Activated CD8-positive, alpha-beta memory T cell treated with anti-CD3 and anti-CD28 coated beads, Interleukin-2, amount 10 ng/mL, durations not matched to agents 7 days and 5 days (primary cell): ENCODE results near the gene RSPH6A. TPM values are rescaled to one million over a fixed set of nuclear protein-coding genes. Genes with fewer than 3 reads are reported as not detected.
"Not testable (repeated sequence)": the region's sequence is repeated elsewhere in the genome, so short reads cannot be mapped to it uniquely, and the experiment has no call there.

Source experiments
- ATAC-seq: fragments of 150-1000 bp; cut with Tn5 transposase; one replicate; pipeline ENCODE4 v1.10.0; 2021; ENCODE audit warnings: moderate library complexity
- CTCF ChIA-PET: fragments of 350-600 bp; sonication (Branson Sonifier 250); formaldehyde crosslinking; loops from one replicate; lab custom pipeline; 2021; ENCODE audit warnings: antibody characterized with exemption; lab: Charles Lee
- DNase-seq: peaks from one replicate; pipeline ENCODE4 v3.0.0-alpha.2; 2020
- H3K27ac Mint-ChIP-seq: one replicate; pipeline ENCODE4 v1.8.0; 2021; ENCODE audit warnings: mild to moderate bottlenecking, mixed read lengths
- H3K27me3 Mint-ChIP-seq: one replicate; pipeline ENCODE4 v1.8.0; 2021; ENCODE audit warnings: mixed read lengths
- H3K36me3 Mint-ChIP-seq: one replicate; pipeline ENCODE4 v1.8.0; 2021; ENCODE audit warnings: mild to moderate bottlenecking, mixed read lengths
- H3K4me1 Mint-ChIP-seq: one replicate; pipeline ENCODE4 v1.8.0; 2021; ENCODE audit warnings: mixed read lengths
- H3K4me3 Mint-ChIP-seq: one replicate; pipeline ENCODE4 v1.8.0; 2021; ENCODE audit warnings: mild to moderate bottlenecking, moderate library complexity, mixed read lengths
- H3K9me3 Mint-ChIP-seq: one replicate; pipeline ENCODE4 v1.8.0; 2022; ENCODE audit warnings: low read depth, mixed read lengths
- total RNA-seq, 2 experiments: library from RNA; stranded (reverse); gene quantifications; one replicate each; pipeline ENCODE4 v1.2.3, GENCODE V29; 2021

Gene RSPH6A
- total RNA-seq, 2 experiments from 2014 or later, result 0.19 to 0.23 TPM

DNA sequence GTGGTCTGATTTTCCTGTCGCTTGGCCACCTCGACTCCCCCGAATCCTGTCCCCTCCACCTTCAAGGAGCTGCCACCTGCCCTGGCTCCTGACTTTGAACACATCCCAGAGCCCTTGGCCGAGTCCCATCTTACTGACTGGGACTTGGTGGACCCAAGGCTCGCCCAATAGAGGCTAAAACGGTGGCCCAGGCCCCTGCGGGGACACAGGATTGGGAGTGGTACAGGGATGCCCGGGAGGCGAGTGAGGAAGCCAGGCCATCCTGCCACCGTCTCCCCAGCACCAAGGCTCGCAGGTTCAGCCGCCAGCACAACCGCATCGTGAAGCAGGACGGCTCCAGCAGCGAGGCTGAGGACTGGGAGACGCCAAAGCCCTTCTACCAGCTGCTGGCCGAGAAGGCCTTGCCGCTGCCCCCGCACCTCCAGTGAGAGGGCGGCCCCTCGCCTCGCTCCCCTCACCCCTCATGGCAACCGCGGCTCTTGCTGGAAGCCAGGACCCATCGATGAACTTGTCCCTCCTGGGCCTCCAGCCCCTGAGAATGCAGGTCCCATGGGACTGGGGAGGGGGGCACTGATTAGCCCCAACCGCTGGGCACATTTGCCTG, 51.3 kb downstream of the RSPH6A start:
- ATAC-seq (no peak), DNase-seq (no peak)
- Mint-ChIP-seq H3K4me3 (no peak overlapping the region), H3K36me3 (no peaks in the 10 kb centered on the region), H3K27ac (no peak overlapping the region), H3K27me3 (peaks cover 21% of the 10 kb centered on the region), H3K9me3 (no peaks in the 10 kb centered on the region), H3K4me1 (no peaks in the 10 kb centered on the region)
- CTCF ChIA-PET, result interaction anchor here (1.9 kb wide), 1 partner anchor 53 kb away, joined by 9 read pairs; no protein-coding TSS in a partner anchor

DNA sequence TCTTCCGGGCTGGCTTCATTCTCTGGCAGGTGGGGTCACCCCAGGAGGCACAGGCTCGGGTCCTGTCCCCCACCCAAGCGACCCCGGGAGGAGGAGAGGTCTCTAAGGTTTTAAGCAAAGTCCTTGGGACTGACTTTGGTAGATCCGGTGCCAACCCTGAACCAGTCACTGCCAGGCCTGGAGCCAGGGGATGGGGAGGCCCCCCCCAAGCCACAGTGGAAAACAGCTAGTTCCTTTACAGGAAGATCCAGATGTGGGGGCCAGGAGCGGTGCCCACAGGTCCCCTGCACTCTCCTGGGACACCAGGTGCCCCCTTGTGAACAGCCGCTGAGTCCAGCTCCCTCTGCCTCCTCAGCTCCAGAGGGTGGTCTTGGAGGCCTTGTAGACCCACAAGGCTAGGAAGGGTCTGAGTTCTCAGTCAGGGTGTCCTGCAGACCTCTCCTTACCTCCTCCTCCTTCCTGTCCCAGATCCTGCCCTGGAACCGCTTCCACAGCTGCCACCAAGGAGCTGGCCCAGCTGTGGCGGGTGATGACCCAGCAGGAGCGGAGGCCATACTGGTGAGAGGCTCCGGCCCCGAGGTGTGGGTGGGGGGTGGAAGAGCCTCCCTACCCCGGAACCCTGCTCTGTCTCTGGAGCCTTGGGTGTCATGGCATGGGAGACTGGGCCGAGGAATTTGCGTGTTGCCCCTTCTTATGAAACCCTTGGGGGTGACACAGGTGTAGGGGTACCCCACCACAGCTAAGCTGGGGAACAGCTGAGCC, 52.1 kb downstream of the RSPH6A start:
- Mint-ChIP-seq H3K36me3 (no peaks in the 10 kb centered on the region), H3K4me3 (no peak overlapping the region), H3K4me1 (no peaks in the 10 kb centered on the region), H3K27ac (no peak overlapping the region), H3K9me3 (no peaks in the 10 kb centered on the region), H3K27me3 (peaks cover 20% of the 10 kb centered on the region)
- CTCF ChIA-PET, result interaction anchor here (1.0 to 1.9 kb wide), 2 partner anchors 29 to 54 kb away, joined by 3 to 9 read pairs; partner anchors contain the start of gene DMWD
- no peak for ATAC-seq
- DNase-seq, result no peak

- CTCF ChIA-PET, result interaction anchor here (2.4 kb wide), 1 partner anchor 8 kb away, joined by 10 read pairs; the partner anchor contains the start of gene SIX5
- DNase-seq (no peak), ATAC-seq (no peak)
- no peak overlapping the region for H3K27ac Mint-ChIP-seq
- no peak overlapping the region for H3K4me3 Mint-ChIP-seq
- no peaks in the 10 kb centered on the region for H3K4me1 Mint-ChIP-seq
- H3K9me3 Mint-ChIP-seq, result no peaks in the 10 kb centered on the region
- H3K27me3 Mint-ChIP-seq, result peaks cover 11% of the 10 kb centered on the region
- H3K36me3 Mint-ChIP-seq, result no peaks in the 10 kb centered on the region
Measured at GRCh38 chr19:45761714-45762113, 53.4 kb downstream of the RSPH6A start.

DNA sequence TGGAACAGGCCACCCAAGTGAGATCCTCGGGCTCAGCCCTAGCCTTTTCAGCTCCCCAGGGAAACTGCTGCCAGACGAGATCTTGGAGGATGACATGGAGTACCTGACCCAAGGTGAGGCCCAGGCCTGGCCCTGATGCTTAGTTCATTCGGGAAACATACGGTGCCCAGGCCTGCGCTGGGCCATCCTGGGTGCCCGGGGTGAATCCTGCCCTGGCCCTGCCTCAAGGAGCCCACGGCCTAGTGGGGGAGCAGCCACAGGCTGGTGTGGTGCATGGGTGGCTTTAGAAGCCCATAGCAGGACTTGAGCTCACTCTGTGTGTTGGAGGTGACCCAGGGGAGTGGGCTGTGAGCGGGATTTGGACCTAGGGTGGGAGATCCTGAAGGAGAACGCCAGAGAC, 56.2 kb downstream of the RSPH6A start:
- Mint-ChIP-seq H3K36me3 (no peaks in the 10 kb centered on the region), H3K4me1 (no peaks in the 10 kb centered on the region), H3K27ac (no peak overlapping the region), H3K9me3 (no peaks in the 10 kb centered on the region), H3K27me3 (peaks cover 4% of the 10 kb centered on the region), H3K4me3 (no peak overlapping the region)
- CTCF ChIA-PET, result no interaction called here
- ATAC-seq (no peak), DNase-seq (no peak)

DNA sequence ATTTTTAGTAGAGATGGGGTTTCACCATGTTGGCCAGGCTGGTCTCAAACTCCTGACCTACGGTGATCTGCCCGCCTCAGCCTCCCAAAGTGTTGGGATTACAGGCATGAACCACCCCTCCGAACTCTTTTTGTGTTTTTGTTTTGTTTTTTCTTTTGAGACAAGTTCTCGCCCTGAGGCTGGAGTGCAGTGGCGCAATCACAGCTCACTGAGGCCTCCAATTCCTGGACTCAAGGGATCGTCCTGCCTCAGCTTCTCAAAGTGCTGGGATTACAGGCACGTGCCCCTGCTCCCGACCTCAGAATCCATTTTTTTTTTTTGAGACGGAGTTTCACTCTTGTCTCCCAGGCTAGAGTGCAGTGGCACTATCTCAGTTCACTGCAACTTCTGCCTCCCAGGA, 57.4 kb downstream of the RSPH6A start:
- H3K36me3 Mint-ChIP-seq, result no peaks in the 10 kb centered on the region
- H3K9me3 Mint-ChIP-seq, result no peaks in the 10 kb centered on the region
- H3K4me3 Mint-ChIP-seq, result no peak overlapping the region
- peaks cover 2% of the 10 kb centered on the region for H3K27me3 Mint-ChIP-seq
- ATAC-seq (no peak), DNase-seq (no peak)
- H3K4me1 Mint-ChIP-seq, result no peaks in the 10 kb centered on the region
- H3K27ac Mint-ChIP-seq, result no peak overlapping the region
- CTCF ChIA-PET, result interaction anchor here (1.6 to 1.7 kb wide), 2 partner anchors 12 to 42 kb away, joined by 6 read pairs; partner anchors contain the start of gene SIX5

GRCh38 chr19:45754323-45754722, 60.8 kb downstream of the RSPH6A start:
- Mint-ChIP-seq H3K4me3 (no peak overlapping the region), H3K36me3 (no peaks in the 10 kb centered on the region), H3K27me3 (no peaks in the 10 kb centered on the region), H3K27ac (no peak overlapping the region), H3K9me3 (no peaks in the 10 kb centered on the region), H3K4me1 (no peaks in the 10 kb centered on the region)
- DNase-seq, result no peak
- no peak for ATAC-seq
- CTCF ChIA-PET, result interaction anchor here (2.4 kb wide), 1 partner anchor 16 kb away, joined by 10 read pairs; the partner anchor contains the start of gene SIX5

DNA sequence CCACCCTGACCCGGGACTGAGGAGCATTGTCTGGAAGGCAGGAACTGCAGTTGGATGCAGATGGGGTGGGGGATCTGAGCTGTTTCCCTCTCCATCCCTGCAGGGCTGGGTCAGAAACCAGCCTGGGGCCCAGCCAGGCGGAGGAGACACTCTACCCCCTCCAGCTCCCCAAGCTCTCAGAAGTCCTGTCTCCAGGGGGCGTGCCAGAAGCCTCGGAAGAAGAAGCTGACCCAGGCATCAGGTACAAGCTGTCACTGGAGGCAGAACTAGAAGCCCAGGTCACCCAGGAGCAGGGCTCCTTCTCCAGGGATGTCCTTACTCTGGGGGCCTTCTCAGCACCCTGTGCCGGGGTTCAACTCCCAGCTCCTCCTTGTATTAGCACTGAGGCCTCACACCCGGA, 61.6 kb downstream of the RSPH6A start:
- Mint-ChIP-seq H3K36me3 (no peaks in the 10 kb centered on the region), H3K4me1 (no peaks in the 10 kb centered on the region), H3K9me3 (no peaks in the 10 kb centered on the region), H3K4me3 (no peak overlapping the region), H3K27me3 (no peaks in the 10 kb centered on the region), H3K27ac (no peak overlapping the region)
- ATAC-seq, result no peak
- CTCF ChIA-PET, result interaction anchor here (1.1 to 2.4 kb wide), 3 partner anchors 16 to 261 kb away, joined by 3 to 10 read pairs (median 3); partner anchors contain the start of gene SIX5
- DNase-seq, result no peak

DNA sequence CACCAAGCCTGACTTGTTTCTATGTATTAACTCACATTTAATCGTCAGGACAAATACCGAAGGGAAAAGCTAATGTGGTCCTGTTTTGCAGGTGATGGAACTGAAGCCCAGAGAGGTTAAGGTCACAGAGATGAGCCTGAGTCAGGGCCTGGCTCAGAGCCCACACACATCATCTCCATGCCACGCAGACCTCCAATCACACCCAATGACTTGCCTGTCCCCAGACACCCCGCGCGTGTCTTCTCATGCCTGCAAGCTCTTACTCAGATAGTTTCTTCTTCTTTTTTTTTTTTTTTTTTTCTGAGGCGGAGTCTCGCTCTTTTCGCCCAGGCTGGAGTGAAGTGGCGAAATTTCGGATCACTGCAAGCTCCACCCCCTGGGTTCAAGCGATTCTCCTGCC, 62.5 kb downstream of the RSPH6A start:
- CTCF ChIA-PET, result interaction anchor here (1.3 to 1.5 kb wide), 2 partner anchors 17 to 18 kb away, joined by 3 to 5 read pairs; no protein-coding TSS in a partner anchor
- no peak overlapping the region for H3K4me3 Mint-ChIP-seq
- no peaks in the 10 kb centered on the region for H3K9me3 Mint-ChIP-seq
- H3K27ac Mint-ChIP-seq, result no peak overlapping the region
- ATAC-seq (no peak), DNase-seq (no peak)
- H3K27me3 Mint-ChIP-seq, result peaks cover under 1% of the 10 kb centered on the region
- no peaks in the 10 kb centered on the region for H3K36me3 Mint-ChIP-seq
- no peaks in the 10 kb centered on the region for H3K4me1 Mint-ChIP-seq

GRCh38 chr19:45751483-45751882, 63.6 kb downstream of the RSPH6A start:
- not testable (repeated sequence) for DNase-seq, H3K4me3 Mint-ChIP-seq, H3K27me3 Mint-ChIP-seq, H3K27ac Mint-ChIP-seq, ATAC-seq, H3K9me3 Mint-ChIP-seq, H3K36me3 Mint-ChIP-seq, H3K4me1 Mint-ChIP-seq
- CTCF ChIA-PET, result interaction anchor here (1.2 to 1.5 kb wide), 2 partner anchors 18 kb away, joined by 3 to 5 read pairs; partner anchors contain the start of gene SIX5

DNA sequence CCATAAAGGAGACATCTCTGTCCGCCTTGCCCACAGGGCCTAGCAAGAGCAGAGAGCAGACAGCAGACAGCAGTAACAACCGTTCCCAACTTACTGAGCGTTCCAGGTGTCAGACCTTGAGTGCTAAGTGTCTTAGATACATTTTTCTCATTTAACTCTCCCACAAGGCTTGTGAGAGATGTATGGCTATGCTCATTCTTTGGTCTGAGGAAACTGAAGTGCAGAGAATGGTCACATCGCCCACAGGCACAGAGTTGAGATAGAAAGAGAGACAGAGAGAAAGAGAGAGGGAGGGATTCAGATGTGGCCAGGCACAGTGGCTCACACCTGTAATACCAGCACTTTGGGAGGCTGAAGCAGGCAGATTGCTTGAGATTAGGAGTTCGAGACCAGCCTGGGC, 67.6 kb downstream of the RSPH6A start:
- Mint-ChIP-seq H3K4me1 (no peaks in the 10 kb centered on the region), H3K36me3 (no peaks in the 10 kb centered on the region), H3K4me3 (no peak overlapping the region), H3K27me3 (peaks cover 19% of the 10 kb centered on the region), H3K27ac (no peak overlapping the region), H3K9me3 (no peaks in the 10 kb centered on the region)
- DNase-seq (no peak), ATAC-seq (no peak)
- CTCF ChIA-PET, result no interaction called here

DNA sequence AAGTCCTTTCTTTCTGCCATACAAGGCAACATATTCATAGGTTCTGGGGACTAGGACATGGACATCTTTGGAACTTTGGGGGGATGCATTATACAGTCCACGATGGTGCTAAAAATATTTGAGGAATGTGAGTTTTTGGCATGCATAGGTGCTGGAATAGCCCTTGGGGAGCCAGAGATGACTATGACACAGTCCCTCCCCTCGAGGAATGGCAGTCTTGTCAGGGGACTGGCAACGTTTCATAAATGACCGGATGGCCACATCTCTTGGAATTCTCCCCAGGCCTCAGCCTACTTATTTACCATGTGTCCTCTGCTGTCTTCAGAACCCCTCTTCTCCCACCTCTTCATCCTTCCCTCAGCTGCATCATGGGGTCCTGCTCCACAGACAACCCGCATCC, 68.2 kb downstream of the RSPH6A start:
- CTCF ChIA-PET, result no interaction called here
- H3K27me3 Mint-ChIP-seq, result peaks cover 22% of the 10 kb centered on the region
- no peak overlapping the region for H3K27ac Mint-ChIP-seq
- no peaks in the 10 kb centered on the region for H3K36me3 Mint-ChIP-seq
- no peaks in the 10 kb centered on the region for H3K4me1 Mint-ChIP-seq
- DNase-seq, result no peak
- H3K9me3 Mint-ChIP-seq, result no peaks in the 10 kb centered on the region
- ATAC-seq, result no peak
- H3K4me3 Mint-ChIP-seq, result no peak overlapping the region
